IPS DF 6.9 (cell line): ENCODE results near the gene IL7R.

Experiments
- DNase-seq: peaks from one replicate; pipeline ENCODE4 v3.0.0-alpha.2; 2013; ENCODE audit warnings: low read depth, low spot score
- H3K27ac ChIP-seq: one replicate; pipeline ENCODE4 v1.5.1; 2013; ENCODE audit warnings: low read length, control low read depth
- H3K27me3 ChIP-seq: 2 replicates; pipeline ENCODE4 v1.6.1; 2013; ENCODE audit warnings: mild to moderate bottlenecking, low read length; ENCODE audit not compliant: control insufficient read depth, insufficient read depth
- H3K36me3 ChIP-seq: 2 replicates; pipeline ENCODE4 v1.6.1; 2013; ENCODE audit warnings: low read length; ENCODE audit not compliant: control insufficient read depth, insufficient read depth
- H3K4me1 ChIP-seq: 2 replicates; pipeline ENCODE4 v1.6.1; 2013; ENCODE audit warnings: low read length; ENCODE audit not compliant: control insufficient read depth, insufficient read depth
- H3K4me3 ChIP-seq: 2 replicates; pipeline ENCODE4 v1.5.1; 2013; ENCODE audit warnings: mild to moderate bottlenecking, low read length
- H3K9me3 ChIP-seq: 2 replicates; pipeline ENCODE4 v1.6.1; 2013; ENCODE audit warnings: low read length, inconsistent platforms; ENCODE audit not compliant: control insufficient read depth, insufficient read depth
- WGBS: extraction: QIAGEN DNeasy Blood & Tissue Kit; methylation state at CpG from one replicate; pipeline ENCODE4 v1.1.7; 2013; ENCODE audit warnings: mixed read lengths, missing lambda C conversion rate; ENCODE audit not compliant: insufficient read length, insufficient coverage; 5-methylcytosine and 5-hydroxymethylcytosine counted together

The IL7R gene

GRCh38 chr5:35856765-35857351 is at the start of gene IL7R:
TSS of gene IL7R (plus strand) at chr5:35856891. CDS start at chr5:35856978, 87 bp downstream.
- H3K36me3 ChIP-seq = no peaks in the 10 kb centered on the region
- no CpG with 5 or more reads among the region's 1 CpG for WGBS
- no peak for DNase-seq
- H3K27me3 ChIP-seq = no peaks in the 10 kb centered on the region
- H3K9me3 ChIP-seq = no peaks in the 10 kb centered on the region
- no peaks in the 10 kb centered on the region; the same call in 1 of the 2 replicates for H3K4me1 ChIP-seq
- H3K27ac ChIP-seq = no peak within 1 kb of the TSS
- no peak within 1 kb of the TSS for H3K4me3 ChIP-seq

GRCh38 chr5:35810601-35811000 is 46.1 kb upstream of the IL7R start:
- Histone ChIP-seq H3K4me3 (no peak overlapping the region), H3K27ac (no peak overlapping the region), H3K36me3 (no peaks in the 10 kb centered on the region), H3K4me1 (no peaks in the 10 kb centered on the region), H3K9me3 (no peaks in the 10 kb centered on the region), H3K27me3 (no peaks in the 10 kb centered on the region)
- DNase-seq = no peak

- H3K4me1 ChIP-seq = no peaks in the 10 kb centered on the region
- WGBS = no CpG with 5 or more reads among the region's 3 CpGs
- no peak for DNase-seq
- no peak overlapping the region for H3K4me3 ChIP-seq
- no peaks in the 10 kb centered on the region for H3K27me3 ChIP-seq
- H3K9me3 ChIP-seq = no peaks in the 10 kb centered on the region
- no peaks in the 10 kb centered on the region for H3K36me3 ChIP-seq
- H3K27ac ChIP-seq = no peak overlapping the region
Observed at GRCh38 chr5:35811108-35811741, 45.5 kb upstream of the IL7R start.

GRCh38 chr5:35813521-35813920 is 43.2 kb upstream of the IL7R start:
- Histone ChIP-seq H3K27me3 (no peaks in the 10 kb centered on the region), H3K4me3 (no peak overlapping the region), H3K4me1 (no peaks in the 10 kb centered on the region), H3K27ac (no peak overlapping the region), H3K36me3 (no peaks in the 10 kb centered on the region), H3K9me3 (no peaks in the 10 kb centered on the region)
- no peak for DNase-seq
- WGBS = no CpG with 5 or more reads among the region's 1 CpG

- WGBS = no CpG with 5 or more reads among the region's 10 CpGs
- H3K4me3 ChIP-seq = no peak overlapping the region
- no peaks in the 10 kb centered on the region for H3K36me3 ChIP-seq
- peak; percentile 31 for DNase-seq
- no peaks in the 10 kb centered on the region for H3K4me1 ChIP-seq
- no peak overlapping the region for H3K27ac ChIP-seq
- H3K9me3 ChIP-seq = no peaks in the 10 kb centered on the region
- no peaks in the 10 kb centered on the region for H3K27me3 ChIP-seq
Observed at GRCh38 chr5:35815089-35815936, 41.4 kb upstream of the IL7R start.

GRCh38 chr5:35816881-35817521 is 39.7 kb upstream of the IL7R start:
- H3K36me3 ChIP-seq = no peaks in the 10 kb centered on the region
- H3K27ac ChIP-seq = no peak overlapping the region
- 100% methylated on average over 2 of the region's 4 CpGs for WGBS
- no peaks in the 10 kb centered on the region for H3K9me3 ChIP-seq
- no peak overlapping the region for H3K4me3 ChIP-seq
- H3K4me1 ChIP-seq = no peaks in the 10 kb centered on the region
- no peak for DNase-seq
- no peaks in the 10 kb centered on the region for H3K27me3 ChIP-seq

- H3K27ac ChIP-seq = no peak overlapping the region
- no peak for DNase-seq
- no CpG with 5 or more reads among the region's 2 CpGs for WGBS
- H3K27me3 ChIP-seq = no peaks in the 10 kb centered on the region
- H3K9me3 ChIP-seq = no peaks in the 10 kb centered on the region
- H3K36me3 ChIP-seq = no peaks in the 10 kb centered on the region
- H3K4me3 ChIP-seq = no peak overlapping the region
- H3K4me1 ChIP-seq = no peaks in the 10 kb centered on the region
Observed at GRCh38 chr5:35819026-35819425, 37.7 kb upstream of the IL7R start.

GRCh38 chr5:35819668-35820067 is 37.0 kb upstream of the IL7R start:
- no peak for DNase-seq
- H3K36me3 ChIP-seq = no peaks in the 10 kb centered on the region
- no CpG with 5 or more reads among the region's 1 CpG for WGBS
- H3K4me1 ChIP-seq = no peaks in the 10 kb centered on the region
- H3K4me3 ChIP-seq = no peak overlapping the region
- H3K9me3 ChIP-seq = no peaks in the 10 kb centered on the region
- H3K27me3 ChIP-seq = no peaks in the 10 kb centered on the region
- no peak overlapping the region for H3K27ac ChIP-seq

GRCh38 chr5:35820735-35821134 is 36.0 kb upstream of the IL7R start:
- H3K4me3 ChIP-seq = no peak overlapping the region
- H3K27me3 ChIP-seq = no peaks in the 10 kb centered on the region
- DNase-seq = no peak
- H3K27ac ChIP-seq = no peak overlapping the region
- H3K36me3 ChIP-seq = no peaks in the 10 kb centered on the region
- no CpG with 5 or more reads among the region's 4 CpGs for WGBS
- no peaks in the 10 kb centered on the region for H3K4me1 ChIP-seq
- H3K9me3 ChIP-seq = no peaks in the 10 kb centered on the region

- no CpG with 5 or more reads among the region's 2 CpGs for WGBS
- no peaks in the 10 kb centered on the region for H3K9me3 ChIP-seq
- DNase-seq = no peak
- H3K4me3 ChIP-seq = no peak overlapping the region
- H3K4me1 ChIP-seq = no peaks in the 10 kb centered on the region
- H3K36me3 ChIP-seq = no peaks in the 10 kb centered on the region
- no peaks in the 10 kb centered on the region for H3K27me3 ChIP-seq
- no peak overlapping the region for H3K27ac ChIP-seq
Observed at GRCh38 chr5:35821513-35821912, 35.2 kb upstream of the IL7R start.
